ENCODE results near the gene CD22. TPM values are rescaled to one million over a fixed set of nuclear protein-coding genes. Genes with fewer than 3 reads are reported as not detected.

The CD22 gene
- total and polyA plus RNA-seq, 10 of the 15 experiments (the other 5 are each of a cell fraction or from before 2014, with no cell fraction given): 23.0 to 344 (median 181) TPM

DNA sequence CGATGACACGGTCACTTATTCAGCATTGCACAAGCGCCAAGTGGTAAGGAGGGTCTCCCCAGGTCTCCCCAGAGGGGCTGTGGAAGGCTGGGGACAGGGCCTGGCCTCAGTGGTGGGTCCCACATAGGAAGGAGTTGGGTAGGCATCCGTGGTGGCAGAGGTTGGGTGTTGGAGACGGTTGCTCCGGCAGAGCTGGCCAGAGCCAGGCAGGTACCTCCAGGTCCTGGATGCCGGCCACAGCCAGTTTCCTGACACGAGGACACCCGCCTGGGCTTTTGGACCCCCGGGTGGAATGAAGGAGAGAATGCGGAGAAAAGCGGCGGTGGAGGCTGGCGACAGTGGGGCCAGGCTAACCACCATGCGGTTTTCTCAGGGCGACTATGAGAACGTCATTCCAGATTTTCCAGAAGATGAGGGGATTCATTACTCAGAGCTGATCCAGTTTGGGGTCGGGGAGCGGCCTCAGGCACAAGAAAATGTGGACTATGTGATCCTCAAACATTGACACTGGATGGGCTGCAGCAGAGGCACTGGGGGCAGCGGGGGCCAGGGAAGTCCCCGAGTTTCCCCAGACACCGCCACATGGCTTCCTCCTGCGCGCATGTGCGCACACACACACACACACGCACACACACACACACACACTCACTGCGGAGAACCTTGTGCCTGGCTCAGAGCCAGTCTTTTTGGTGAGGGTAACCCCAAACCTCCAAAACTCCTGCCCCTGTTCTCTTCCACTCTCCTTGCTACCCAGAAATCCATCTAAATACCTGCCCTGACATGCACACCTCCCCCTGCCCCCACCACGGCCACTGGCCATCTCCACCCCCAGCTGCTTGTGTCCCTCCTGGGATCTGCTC lies 17.4 kb downstream of the CD22 start (continued):
- TF ChIP-seq, protein P1, sequence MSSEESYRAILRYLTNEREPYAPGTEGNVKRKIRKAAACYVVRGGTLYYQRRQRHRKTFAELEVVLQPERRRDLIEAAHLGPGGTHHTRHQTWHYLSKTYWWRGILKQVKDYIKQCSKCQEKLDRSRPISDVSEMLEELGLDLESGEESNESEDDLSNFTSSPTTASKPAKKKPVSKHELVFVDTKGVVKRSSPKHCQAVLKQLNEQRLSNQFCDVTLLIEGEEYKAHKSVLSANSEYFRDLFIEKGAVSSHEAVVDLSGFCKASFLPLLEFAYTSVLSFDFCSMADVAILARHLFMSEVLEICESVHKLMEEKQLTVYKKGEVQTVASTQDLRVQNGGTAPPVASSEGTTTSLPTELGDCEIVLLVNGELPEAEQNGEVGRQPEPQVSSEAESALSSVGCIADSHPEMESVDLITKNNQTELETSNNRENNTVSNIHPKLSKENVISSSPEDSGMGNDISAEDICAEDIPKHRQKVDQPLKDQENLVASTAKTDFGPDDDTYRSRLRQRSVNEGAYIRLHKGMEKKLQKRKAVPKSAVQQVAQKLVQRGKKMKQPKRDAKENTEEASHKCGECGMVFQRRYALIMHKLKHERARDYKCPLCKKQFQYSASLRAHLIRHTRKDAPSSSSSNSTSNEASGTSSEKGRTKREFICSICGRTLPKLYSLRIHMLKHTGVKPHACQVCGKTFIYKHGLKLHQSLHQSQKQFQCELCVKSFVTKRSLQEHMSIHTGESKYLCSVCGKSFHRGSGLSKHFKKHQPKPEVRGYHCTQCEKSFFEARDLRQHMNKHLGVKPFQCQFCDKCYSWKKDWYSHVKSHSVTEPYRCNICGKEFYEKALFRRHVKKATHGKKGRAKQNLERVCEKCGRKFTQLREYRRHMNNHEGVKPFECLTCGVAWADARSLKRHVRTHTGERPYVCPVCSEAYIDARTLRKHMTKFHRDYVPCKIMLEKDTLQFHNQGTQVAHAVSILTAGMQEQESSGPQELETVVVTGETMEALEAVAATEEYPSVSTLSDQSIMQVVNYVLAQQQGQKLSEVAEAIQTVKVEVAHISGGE (CRISPR knock-in tag; IDR thresholded peaks at IDR 0.05): no peak
- TF ChIP-seq, protein P2, sequence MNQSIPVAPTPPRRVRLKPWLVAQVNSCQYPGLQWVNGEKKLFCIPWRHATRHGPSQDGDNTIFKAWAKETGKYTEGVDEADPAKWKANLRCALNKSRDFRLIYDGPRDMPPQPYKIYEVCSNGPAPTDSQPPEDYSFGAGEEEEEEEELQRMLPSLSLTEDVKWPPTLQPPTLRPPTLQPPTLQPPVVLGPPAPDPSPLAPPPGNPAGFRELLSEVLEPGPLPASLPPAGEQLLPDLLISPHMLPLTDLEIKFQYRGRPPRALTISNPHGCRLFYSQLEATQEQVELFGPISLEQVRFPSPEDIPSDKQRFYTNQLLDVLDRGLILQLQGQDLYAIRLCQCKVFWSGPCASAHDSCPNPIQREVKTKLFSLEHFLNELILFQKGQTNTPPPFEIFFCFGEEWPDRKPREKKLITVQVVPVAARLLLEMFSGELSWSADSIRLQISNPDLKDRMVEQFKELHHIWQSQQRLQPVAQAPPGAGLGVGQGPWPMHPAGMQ (IDR thresholded peaks at IDR 0.05; ENCODE audit: borderline replicate concordance): peak; percentile 25; the same call in 1 of the 2 replicates
- peak; percentile 12; the same call in 1 of the 2 replicates for TF ChIP-seq JUNB (IDR thresholded peaks at IDR 0.05)
- no peak for TF ChIP-seq ZNF274 (IDR thresholded peaks at IDR 0.05; ENCODE audit: insufficient read depth, insufficient read length)
- TF ChIP-seq, protein P3, sequence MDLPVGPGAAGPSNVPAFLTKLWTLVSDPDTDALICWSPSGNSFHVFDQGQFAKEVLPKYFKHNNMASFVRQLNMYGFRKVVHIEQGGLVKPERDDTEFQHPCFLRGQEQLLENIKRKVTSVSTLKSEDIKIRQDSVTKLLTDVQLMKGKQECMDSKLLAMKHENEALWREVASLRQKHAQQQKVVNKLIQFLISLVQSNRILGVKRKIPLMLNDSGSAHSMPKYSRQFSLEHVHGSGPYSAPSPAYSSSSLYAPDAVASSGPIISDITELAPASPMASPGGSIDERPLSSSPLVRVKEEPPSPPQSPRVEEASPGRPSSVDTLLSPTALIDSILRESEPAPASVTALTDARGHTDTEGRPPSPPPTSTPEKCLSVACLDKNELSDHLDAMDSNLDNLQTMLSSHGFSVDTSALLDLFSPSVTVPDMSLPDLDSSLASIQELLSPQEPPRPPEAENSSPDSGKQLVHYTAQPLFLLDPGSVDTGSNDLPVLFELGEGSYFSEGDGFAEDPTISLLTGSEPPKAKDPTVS (IDR thresholded peaks at IDR 0.05; ENCODE audit: low read depth, low read length): 0 out of 2 replicates have a peak, but pooled peaks have one; percentile 27
- TF ChIP-seq BHLHE40 (IDR thresholded peaks at IDR 0.05; ENCODE audit: borderline replicate concordance in 1 of 2, low read depth in 2 of 2, low read length in 1 of 2): peak; percentile 90 to 95
- TF ChIP-seq, protein P4, sequence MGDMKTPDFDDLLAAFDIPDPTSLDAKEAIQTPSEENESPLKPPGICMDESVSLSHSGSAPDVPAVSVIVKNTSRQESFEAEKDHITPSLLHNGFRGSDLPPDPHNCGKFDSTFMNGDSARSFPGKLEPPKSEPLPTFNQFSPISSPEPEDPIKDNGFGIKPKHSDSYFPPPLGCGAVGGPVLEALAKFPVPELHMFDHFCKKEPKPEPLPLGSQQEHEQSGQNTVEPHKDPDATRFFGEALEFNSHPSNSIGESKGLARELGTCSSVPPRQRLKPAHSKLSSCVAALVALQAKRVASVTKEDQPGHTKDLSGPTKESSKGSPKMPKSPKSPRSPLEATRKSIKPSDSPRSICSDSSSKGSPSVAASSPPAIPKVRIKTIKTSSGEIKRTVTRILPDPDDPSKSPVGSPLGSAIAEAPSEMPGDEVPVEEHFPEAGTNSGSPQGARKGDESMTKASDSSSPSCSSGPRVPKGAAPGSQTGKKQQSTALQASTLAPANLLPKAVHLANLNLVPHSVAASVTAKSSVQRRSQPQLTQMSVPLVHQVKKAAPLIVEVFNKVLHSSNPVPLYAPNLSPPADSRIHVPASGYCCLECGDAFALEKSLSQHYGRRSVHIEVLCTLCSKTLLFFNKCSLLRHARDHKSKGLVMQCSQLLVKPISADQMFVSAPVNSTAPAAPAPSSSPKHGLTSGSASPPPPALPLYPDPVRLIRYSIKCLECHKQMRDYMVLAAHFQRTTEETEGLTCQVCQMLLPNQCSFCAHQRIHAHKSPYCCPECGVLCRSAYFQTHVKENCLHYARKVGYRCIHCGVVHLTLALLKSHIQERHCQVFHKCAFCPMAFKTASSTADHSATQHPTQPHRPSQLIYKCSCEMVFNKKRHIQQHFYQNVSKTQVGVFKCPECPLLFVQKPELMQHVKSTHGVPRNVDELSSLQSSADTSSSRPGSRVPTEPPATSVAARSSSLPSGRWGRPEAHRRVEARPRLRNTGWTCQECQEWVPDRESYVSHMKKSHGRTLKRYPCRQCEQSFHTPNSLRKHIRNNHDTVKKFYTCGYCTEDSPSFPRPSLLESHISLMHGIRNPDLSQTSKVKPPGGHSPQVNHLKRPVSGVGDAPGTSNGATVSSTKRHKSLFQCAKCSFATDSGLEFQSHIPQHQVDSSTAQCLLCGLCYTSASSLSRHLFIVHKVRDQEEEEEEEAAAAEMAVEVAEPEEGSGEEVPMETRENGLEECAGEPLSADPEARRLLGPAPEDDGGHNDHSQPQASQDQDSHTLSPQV (IDR thresholded peaks at IDR 0.05): peak; percentile 27; the same call in 1 of the 2 replicates
- no peak for TF ChIP-seq RFX5 (IDR thresholded peaks at IDR 0.05; ENCODE audit: low read depth, low read length)
- TF ChIP-seq, protein P5, sequence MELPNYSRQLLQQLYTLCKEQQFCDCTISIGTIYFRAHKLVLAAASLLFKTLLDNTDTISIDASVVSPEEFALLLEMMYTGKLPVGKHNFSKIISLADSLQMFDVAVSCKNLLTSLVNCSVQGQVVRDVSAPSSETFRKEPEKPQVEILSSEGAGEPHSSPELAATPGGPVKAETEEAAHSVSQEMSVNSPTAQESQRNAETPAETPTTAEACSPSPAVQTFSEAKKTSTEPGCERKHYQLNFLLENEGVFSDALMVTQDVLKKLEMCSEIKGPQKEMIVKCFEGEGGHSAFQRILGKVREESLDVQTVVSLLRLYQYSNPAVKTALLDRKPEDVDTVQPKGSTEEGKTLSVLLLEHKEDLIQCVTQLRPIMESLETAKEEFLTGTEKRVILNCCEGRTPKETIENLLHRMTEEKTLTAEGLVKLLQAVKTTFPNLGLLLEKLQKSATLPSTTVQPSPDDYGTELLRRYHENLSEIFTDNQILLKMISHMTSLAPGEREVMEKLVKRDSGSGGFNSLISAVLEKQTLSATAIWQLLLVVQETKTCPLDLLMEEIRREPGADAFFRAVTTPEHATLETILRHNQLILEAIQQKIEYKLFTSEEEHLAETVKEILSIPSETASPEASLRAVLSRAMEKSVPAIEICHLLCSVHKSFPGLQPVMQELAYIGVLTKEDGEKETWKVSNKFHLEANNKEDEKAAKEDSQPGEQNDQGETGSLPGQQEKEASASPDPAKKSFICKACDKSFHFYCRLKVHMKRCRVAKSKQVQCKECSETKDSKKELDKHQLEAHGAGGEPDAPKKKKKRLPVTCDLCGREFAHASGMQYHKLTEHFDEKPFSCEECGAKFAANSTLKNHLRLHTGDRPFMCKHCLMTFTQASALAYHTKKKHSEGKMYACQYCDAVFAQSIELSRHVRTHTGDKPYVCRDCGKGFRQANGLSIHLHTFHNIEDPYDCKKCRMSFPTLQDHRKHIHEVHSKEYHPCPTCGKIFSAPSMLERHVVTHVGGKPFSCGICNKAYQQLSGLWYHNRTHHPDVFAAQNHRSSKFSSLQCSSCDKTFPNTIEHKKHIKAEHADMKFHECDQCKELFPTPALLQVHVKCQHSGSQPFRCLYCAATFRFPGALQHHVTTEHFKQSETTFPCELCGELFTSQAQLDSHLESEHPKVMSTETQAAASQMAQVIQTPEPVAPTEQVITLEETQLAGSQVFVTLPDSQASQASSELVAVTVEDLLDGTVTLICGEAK (IDR thresholded peaks at IDR 0.05; ENCODE audit: borderline replicate concordance): peak; percentile 16; the same call in 1 of the 2 replicates
- TF ChIP-seq ATF7 (IDR thresholded peaks at IDR 0.05; ENCODE audit: low read depth): peak; percentile 82
- no peak for TF ChIP-seq EGR1 (IDR thresholded peaks at IDR 0.05; ENCODE audit: borderline replicate concordance in 1 of 2, low read depth in 2 of 2, low read length in 2 of 2)
- TF ChIP-seq SMAD1 (IDR thresholded peaks at IDR 0.05; ENCODE audit: low read depth, partially characterized antibody): peak; percentile 99
